ENCODE data around the gene ATAD3A.
"Not testable (repeated sequence)": the region's sequence is repeated elsewhere in the genome, so short reads cannot be mapped to it uniquely, and the experiment has no call there.

DNA sequence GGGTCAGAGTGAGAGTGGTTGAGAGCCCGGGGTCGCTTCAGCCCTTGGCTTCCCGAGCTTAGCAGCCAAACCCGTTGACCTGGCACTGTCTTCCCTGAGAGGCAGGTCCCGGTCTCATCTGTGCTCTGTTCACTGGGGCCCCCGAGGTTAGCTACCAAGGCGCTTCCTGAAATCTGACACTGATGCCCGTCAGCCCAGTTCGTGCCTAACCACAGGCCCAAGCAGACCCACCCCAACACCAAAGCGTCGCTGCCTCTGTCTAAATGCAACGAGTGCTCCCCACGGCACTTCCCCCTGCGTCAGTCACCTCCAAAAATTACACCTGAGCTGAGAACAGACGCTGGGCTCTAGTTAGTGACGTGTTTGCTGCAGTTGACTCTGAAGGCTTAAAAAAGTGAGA, 2.4 kb downstream of the ATAD3A start:
- not testable (repeated sequence) for TF ChIP-seq CBX2 (IDR thresholded peaks at IDR 0.05; ENCODE audit: insufficient read depth, low read length, poor library complexity, severe bottlenecking); SMC3 (conservative IDR thresholded peaks at IDR 0.05; ENCODE audit: insufficient read depth, low read depth, low read length); CCNT2 (IDR thresholded peaks at IDR 0.05; ENCODE audit: borderline replicate concordance, extremely low read depth, insufficient read length, low read depth, low read length); ZNF146 (CRISPR knock-in tag; IDR thresholded peaks at IDR 0.05; ENCODE audit: unreplicated experiment); ZNF707 (CRISPR knock-in tag; conservative IDR thresholded peaks at IDR 0.05); TCF7L2 (IDR thresholded peaks at IDR 0.05; ENCODE audit: low read depth, low read length); EZH2 (IDR thresholded peaks at IDR 0.05; ENCODE audit: borderline replicate concordance, low read depth, low read length)

Measured in K562 (cell line).